Measurements from ENCODE around the gene CEP250. TPM values are rescaled to one million over a fixed set of nuclear protein-coding genes. Genes with fewer than 3 reads are reported as not detected.

Gene CEP250, protein sequence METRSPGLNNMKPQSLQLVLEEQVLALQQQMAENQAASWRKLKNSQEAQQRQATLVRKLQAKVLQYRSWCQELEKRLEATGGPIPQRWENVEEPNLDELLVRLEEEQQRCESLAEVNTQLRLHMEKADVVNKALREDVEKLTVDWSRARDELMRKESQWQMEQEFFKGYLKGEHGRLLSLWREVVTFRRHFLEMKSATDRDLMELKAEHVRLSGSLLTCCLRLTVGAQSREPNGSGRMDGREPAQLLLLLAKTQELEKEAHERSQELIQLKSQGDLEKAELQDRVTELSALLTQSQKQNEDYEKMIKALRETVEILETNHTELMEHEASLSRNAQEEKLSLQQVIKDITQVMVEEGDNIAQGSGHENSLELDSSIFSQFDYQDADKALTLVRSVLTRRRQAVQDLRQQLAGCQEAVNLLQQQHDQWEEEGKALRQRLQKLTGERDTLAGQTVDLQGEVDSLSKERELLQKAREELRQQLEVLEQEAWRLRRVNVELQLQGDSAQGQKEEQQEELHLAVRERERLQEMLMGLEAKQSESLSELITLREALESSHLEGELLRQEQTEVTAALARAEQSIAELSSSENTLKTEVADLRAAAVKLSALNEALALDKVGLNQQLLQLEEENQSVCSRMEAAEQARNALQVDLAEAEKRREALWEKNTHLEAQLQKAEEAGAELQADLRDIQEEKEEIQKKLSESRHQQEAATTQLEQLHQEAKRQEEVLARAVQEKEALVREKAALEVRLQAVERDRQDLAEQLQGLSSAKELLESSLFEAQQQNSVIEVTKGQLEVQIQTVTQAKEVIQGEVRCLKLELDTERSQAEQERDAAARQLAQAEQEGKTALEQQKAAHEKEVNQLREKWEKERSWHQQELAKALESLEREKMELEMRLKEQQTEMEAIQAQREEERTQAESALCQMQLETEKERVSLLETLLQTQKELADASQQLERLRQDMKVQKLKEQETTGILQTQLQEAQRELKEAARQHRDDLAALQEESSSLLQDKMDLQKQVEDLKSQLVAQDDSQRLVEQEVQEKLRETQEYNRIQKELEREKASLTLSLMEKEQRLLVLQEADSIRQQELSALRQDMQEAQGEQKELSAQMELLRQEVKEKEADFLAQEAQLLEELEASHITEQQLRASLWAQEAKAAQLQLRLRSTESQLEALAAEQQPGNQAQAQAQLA (N-terminal part only)
- total RNA-seq (10 to 100 TPM; 21.9 to 32.5 TPM), polyA plus RNA-seq (10 to 100 TPM; 16.2 to 17.9 TPM)
- long read RNA-seq, donor 1, partial matches to known transcripts, result 27 of 72 reads
- long read RNA-seq, donor 1, other reads (novel, unspliced or antisense), result 45 of 72 reads
- long read RNA-seq, donor 2, partial matches to known transcripts, result 11 of 18 reads
- long read RNA-seq, donor 2, other reads (novel, unspliced or antisense), result 7 of 18 reads

DNA sequence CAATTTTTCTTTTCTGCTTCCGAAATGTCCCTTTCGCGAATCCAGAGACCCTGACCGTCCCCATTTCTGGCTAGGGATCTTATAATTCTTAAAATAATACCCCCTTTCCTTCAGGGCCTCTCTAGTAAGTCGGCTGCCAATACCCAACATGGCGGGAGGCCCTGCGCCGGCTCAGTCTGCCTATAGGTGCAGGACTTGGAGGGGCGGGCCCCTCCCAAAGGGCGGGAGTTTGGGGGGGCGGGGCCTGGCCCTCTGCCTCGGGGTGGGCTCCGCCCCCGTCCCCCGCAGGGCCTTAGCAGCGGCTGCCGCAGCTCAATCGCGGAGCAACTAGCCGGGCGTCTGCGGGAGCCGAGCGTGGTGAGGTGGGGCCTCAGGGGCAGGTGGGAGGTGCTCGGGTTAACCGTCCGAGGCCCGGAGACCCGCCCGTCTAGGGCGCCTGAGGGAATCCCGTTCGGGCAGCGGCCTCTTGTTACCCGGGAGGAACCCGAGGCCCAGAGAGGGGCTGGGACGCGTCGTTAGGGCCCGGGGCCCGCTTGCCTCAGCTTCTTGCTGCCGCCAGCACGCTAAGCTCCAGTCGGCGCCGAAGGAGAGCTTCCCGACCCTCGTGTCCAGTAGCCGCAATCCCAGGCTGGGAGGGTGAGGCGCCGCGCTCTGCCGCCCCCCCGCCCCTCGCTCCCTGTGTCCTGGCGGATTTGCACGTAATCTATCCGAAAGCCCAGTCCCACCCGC lies at the start of gene CEP250:
Gene CEP250, plus strand, starts transcription at position 718 of the 729 bp plus-strand sequence. CDS start 6,770 bp downstream, outside the sequence.
- H3K9me3 ChIP-seq (ENCODE audit: control insufficient read depth, low read length), result no peaks in the 10 kb centered on the region
- intact Hi-C loops (cut with DNase I), result no loop called here
- no peaks in the 10 kb centered on the region for H3K36me3 ChIP-seq (ENCODE audit: control insufficient read depth in 1 of 2, insufficient read depth in 2 of 2, low read length in 1 of 2)
- peak within 1 kb of the TSS; percentile 47 to 68 for H3K27ac ChIP-seq (ENCODE audit: low read depth in 1 of 2, low read length in 2 of 2)
- 0% methylated on average over 48 to 59 of the region's 59 CpGs for WGBS, 2 donors
- H3K27me3 ChIP-seq (ENCODE audit: control insufficient read depth in 1 of 2, insufficient read depth in 2 of 2, low read length in 1 of 2), result no peaks in the 10 kb centered on the region
- ATAC-seq (ENCODE audit: low FRiP score), result peak; percentile 100
- peak; percentile 96 for DNase-seq
- H3K4me3 ChIP-seq (ENCODE audit: low read length in 2 of 2), result peak within 1 kb of the TSS; percentile 64 to 82
- H3K4me1 ChIP-seq (ENCODE audit: control insufficient read depth in 1 of 2, insufficient read depth in 2 of 2, low read length in 2 of 2), result no peaks in the 10 kb centered on the region

DNA sequence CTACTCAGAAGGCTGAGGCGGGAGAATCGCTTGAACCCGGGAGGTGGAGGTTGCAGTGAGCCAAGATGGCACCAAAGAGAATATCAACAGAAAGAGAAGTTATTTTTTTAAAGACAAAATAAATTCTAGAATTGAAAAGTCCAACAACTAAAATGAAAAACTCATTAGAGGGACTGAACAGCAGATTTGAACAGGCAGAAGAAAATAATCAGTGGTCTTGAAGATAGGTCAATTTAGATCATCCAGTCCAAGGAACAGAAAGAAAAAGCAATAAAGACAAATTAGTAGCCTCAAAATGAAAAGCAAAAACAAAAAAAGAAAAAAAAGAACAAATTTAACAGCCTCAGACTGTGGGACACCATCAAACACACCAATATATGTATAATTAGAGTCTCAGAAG lies 49.6 kb upstream of the CEP250 start:
- DNase-seq (no peak), ATAC-seq (ENCODE audit: low FRiP score) (no peak)
- Histone ChIP-seq H3K4me1 (ENCODE audit: control insufficient read depth in 1 of 2, insufficient read depth in 2 of 2, low read length in 2 of 2) (peaks cover 0 to 3% of the 10 kb centered on the region in 2 donors), H3K27me3 (ENCODE audit: control insufficient read depth in 1 of 2, insufficient read depth in 2 of 2, low read length in 1 of 2) (no peaks in the 10 kb centered on the region), H3K4me3 (ENCODE audit: low read length in 2 of 2) (no peak overlapping the region), H3K36me3 (ENCODE audit: control insufficient read depth in 1 of 2, insufficient read depth in 2 of 2, low read length in 1 of 2) (no peaks in the 10 kb centered on the region), H3K27ac (ENCODE audit: low read depth in 1 of 2, low read length in 2 of 2) (no peak overlapping the region), H3K9me3 (ENCODE audit: control insufficient read depth, low read length) (no peaks in the 10 kb centered on the region)
- 95 to 99% methylated on average over 3 of the region's 3 CpGs for WGBS, 2 donors
- intact Hi-C loops (cut with DNase I), result no loop called here

- intact Hi-C loops (cut with DNase I), result no loop called here
- DNase-seq, result no peak
- Histone ChIP-seq H3K9me3 (ENCODE audit: control insufficient read depth, low read length) (no peaks in the 10 kb centered on the region), H3K27ac (ENCODE audit: low read depth in 1 of 2, low read length in 2 of 2) (no peak overlapping the region), H3K36me3 (ENCODE audit: control insufficient read depth in 1 of 2, insufficient read depth in 2 of 2, low read length in 1 of 2) (no peaks in the 10 kb centered on the region), H3K4me1 (ENCODE audit: control insufficient read depth in 1 of 2, insufficient read depth in 2 of 2, low read length in 2 of 2) (peaks cover 0 to 8% of the 10 kb centered on the region in 2 donors), H3K4me3 (ENCODE audit: low read length in 2 of 2) (no peak overlapping the region), H3K27me3 (ENCODE audit: control insufficient read depth in 1 of 2, insufficient read depth in 2 of 2, low read length in 1 of 2) (no peaks in the 10 kb centered on the region)
- 95 to 97% methylated on average over 3 of the region's 3 CpGs for WGBS, 2 donors
- ATAC-seq (ENCODE audit: low FRiP score), result no peak
Measured at GRCh38 chr20:35408270-35408669, 47.1 kb upstream of the CEP250 start.

- DNase-seq (no peak), ATAC-seq (ENCODE audit: low FRiP score) (no peak)
- Histone ChIP-seq H3K27me3 (ENCODE audit: control insufficient read depth in 1 of 2, insufficient read depth in 2 of 2, low read length in 1 of 2) (no peaks in the 10 kb centered on the region), H3K4me1 (ENCODE audit: control insufficient read depth in 1 of 2, insufficient read depth in 2 of 2, low read length in 2 of 2) (peaks cover 0 to 8% of the 10 kb centered on the region in 2 donors), H3K36me3 (ENCODE audit: control insufficient read depth in 1 of 2, insufficient read depth in 2 of 2, low read length in 1 of 2) (no peaks in the 10 kb centered on the region), H3K27ac (ENCODE audit: low read depth in 1 of 2, low read length in 2 of 2) (no peak overlapping the region), H3K4me3 (ENCODE audit: low read length in 2 of 2) (no peak overlapping the region), H3K9me3 (ENCODE audit: control insufficient read depth, low read length) (no peaks in the 10 kb centered on the region)
- 61 to 63% methylated on average over 3 of the region's 3 CpGs for WGBS, 2 donors
- intact Hi-C loops (cut with DNase I), result no loop called here
Measured at GRCh38 chr20:35409542-35409941, 45.9 kb upstream of the CEP250 start.

DNA sequence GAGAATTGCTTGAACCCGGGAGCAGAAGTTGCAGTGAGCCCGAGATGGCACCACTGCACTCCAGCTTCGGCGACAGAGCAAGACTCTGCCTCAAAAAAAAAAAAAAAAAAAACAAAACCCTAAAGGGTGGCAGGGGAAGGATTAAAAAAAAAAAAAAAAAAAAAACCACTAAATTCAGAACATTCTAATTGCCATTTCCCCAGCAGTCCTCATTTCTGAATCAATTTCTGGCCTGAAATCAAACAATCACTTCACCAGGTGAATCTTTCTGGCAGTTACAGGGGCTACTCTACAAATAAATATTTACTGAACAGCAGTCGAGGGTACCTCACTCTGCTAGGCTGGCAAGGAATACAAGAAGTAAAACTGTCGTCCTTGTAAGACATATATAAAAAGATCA lies 44.8 kb upstream of the CEP250 start:
- intact Hi-C loops (cut with DNase I), result no loop called here
- no peaks in the 10 kb centered on the region for H3K36me3 ChIP-seq (ENCODE audit: control insufficient read depth in 1 of 2, insufficient read depth in 2 of 2, low read length in 1 of 2)
- H3K9me3 ChIP-seq (ENCODE audit: control insufficient read depth, low read length), result no peaks in the 10 kb centered on the region
- WGBS, 2 donors, result 83% methylated on average over 5 to 6 of the region's 6 CpGs
- H3K4me1 ChIP-seq (ENCODE audit: control insufficient read depth in 1 of 2, insufficient read depth in 2 of 2, low read length in 2 of 2), result peaks cover 0 to 8% of the 10 kb centered on the region in 2 donors
- no peak overlapping the region for H3K4me3 ChIP-seq (ENCODE audit: low read length in 2 of 2)
- no peak for ATAC-seq (ENCODE audit: low FRiP score)
- no peaks in the 10 kb centered on the region for H3K27me3 ChIP-seq (ENCODE audit: control insufficient read depth in 1 of 2, insufficient read depth in 2 of 2, low read length in 1 of 2)
- DNase-seq, result no peak
- no peak overlapping the region for H3K27ac ChIP-seq (ENCODE audit: low read depth in 1 of 2, low read length in 2 of 2)

DNA sequence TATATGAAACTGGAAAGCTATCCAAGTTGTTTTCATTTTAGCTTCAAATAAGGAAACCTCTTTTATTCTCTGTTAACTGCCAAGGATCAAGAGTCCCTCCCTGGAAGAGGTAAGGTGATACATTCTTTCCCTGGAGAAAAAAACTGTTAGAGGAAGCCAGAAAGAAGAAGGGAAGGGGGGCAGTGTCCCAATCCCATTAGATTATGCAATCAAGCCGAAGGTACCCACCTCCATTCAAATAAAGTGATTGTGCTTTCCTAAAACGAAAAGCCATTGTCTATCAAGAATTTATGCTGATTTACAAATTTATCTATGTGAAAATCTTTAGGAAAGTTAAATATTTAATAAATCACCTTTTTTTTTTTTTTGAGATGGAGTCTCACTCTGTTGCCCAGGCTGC lies 34.1 kb upstream of the CEP250 start:
- H3K36me3 ChIP-seq (ENCODE audit: control insufficient read depth in 1 of 2, insufficient read depth in 2 of 2, low read length in 1 of 2), result no peaks in the 10 kb centered on the region
- intact Hi-C loops (cut with DNase I), result no loop called here
- WGBS, 2 donors, result 70 to 78% methylated on average over 2 of the region's 2 CpGs
- H3K4me3 ChIP-seq (ENCODE audit: low read length in 2 of 2), result no peak overlapping the region
- DNase-seq (no peak), ATAC-seq (ENCODE audit: low FRiP score) (no peak)
- no peaks in the 10 kb centered on the region for H3K4me1 ChIP-seq (ENCODE audit: control insufficient read depth in 1 of 2, insufficient read depth in 2 of 2, low read length in 2 of 2)
- H3K9me3 ChIP-seq (ENCODE audit: control insufficient read depth, low read length), result no peaks in the 10 kb centered on the region
- H3K27ac ChIP-seq (ENCODE audit: low read depth in 1 of 2, low read length in 2 of 2), result no peak overlapping the region
- no peaks in the 10 kb centered on the region for H3K27me3 ChIP-seq (ENCODE audit: control insufficient read depth in 1 of 2, insufficient read depth in 2 of 2, low read length in 1 of 2)

DNA sequence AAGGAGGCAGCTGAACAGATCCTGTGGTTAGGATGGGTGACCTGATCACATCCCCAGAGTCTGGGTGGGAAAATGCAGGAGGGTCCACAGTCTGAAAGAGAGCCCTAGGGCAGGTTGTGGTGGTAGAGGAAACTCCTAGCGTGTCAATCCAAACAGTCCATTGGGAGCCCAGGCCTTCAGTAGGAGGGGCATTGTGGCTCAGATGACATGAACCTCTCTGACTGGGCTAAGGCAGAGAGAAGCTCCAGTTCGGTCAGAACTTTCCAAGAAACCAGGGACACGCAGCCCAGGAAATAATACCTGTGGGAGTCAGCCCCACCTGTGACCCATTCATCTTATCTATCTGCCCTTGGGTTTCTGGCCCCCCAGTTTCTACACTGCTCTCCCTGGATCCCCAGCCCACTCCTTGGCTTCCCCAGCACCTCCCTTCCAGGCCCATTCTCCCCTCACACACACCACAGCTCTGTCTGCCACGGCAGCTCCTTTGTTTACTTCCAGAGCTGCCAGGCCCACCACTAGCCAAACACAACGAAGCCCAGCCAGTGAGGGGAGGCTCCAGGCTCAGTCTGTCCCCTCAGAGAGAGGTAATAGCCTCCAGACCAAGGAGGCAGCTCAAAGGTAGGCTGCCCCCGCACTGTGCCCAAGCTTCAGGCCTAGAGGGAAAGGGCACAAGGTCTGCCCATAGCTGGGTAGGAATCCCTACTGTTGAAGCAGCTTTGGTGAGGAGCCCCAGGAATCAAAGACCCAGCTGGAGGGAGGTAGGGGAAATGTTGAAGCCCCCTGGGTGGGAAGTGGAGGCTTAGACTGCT lies 23.6 kb upstream of the CEP250 start:
- DNase-seq (no peak), ATAC-seq (ENCODE audit: low FRiP score) (no peak)
- Histone ChIP-seq H3K4me1 (ENCODE audit: control insufficient read depth in 1 of 2, insufficient read depth in 2 of 2, low read length in 2 of 2) (no peaks in the 10 kb centered on the region), H3K27me3 (ENCODE audit: control insufficient read depth in 1 of 2, insufficient read depth in 2 of 2, low read length in 1 of 2) (no peaks in the 10 kb centered on the region), H3K9me3 (ENCODE audit: control insufficient read depth, low read length) (no peaks in the 10 kb centered on the region), H3K4me3 (ENCODE audit: low read length in 2 of 2) (no peak overlapping the region), H3K27ac (ENCODE audit: low read depth in 1 of 2, low read length in 2 of 2) (no peak overlapping the region), H3K36me3 (ENCODE audit: control insufficient read depth in 1 of 2, insufficient read depth in 2 of 2, low read length in 1 of 2) (no peaks in the 10 kb centered on the region)
- intact Hi-C loops (cut with DNase I), result no loop called here
- 54 to 55% methylated on average over 6 of the region's 6 CpGs for WGBS, 2 donors

Measured in aorta (tissue), 5 donors.